GM19397 (cell line): ENCODE data around the gene RNF214.

Experiments
- ATAC-seq: cut with Tn5 transposase; IDR thresholded peaks from one replicate; pipeline ENCODE4 v1.9.1; 2021; ENCODE audit warnings: mild to moderate bottlenecking, moderate library complexity; ENCODE audit not compliant: unreplicated experiment

RNF214 gene

GRCh38 chr11:117212697-117213355 lies 19.6 kb upstream of the RNF214 start:
- ATAC-seq = no peak

DNA sequence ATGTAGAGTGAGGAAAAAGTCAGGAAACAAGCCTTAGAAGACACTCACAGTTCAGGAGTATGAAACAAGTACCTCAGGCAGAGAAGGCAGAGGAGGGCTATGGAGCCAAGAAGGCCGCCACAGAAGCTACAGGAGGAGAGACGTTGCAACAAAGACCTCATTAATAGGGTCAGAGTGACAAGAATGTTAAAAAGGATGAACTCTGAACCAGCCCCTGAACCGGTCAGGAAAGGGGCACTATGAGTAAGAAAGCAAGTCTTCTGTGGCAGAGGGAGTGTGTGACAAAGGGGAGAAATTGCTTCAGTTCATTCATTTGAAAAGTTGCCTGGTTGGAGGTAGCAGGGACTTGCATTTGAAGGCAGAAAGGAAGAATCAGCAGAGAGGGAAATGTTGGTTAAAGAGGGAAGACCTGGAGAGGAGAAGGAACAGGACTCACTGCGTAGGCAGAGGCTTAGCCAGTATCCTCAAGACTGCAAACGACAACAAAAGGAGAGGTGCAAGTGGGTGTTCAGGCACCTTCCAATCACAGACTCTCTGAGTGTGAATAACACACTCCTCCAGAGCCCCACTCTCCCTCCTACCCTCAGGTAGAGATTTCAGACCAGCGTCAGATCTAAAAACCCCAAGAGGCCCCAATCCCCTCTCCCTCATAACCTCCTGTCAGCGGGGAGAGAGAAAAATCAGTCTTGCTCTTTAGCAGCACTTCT lies 17.9 kb upstream of the RNF214 start:
- ATAC-seq = no peak

DNA sequence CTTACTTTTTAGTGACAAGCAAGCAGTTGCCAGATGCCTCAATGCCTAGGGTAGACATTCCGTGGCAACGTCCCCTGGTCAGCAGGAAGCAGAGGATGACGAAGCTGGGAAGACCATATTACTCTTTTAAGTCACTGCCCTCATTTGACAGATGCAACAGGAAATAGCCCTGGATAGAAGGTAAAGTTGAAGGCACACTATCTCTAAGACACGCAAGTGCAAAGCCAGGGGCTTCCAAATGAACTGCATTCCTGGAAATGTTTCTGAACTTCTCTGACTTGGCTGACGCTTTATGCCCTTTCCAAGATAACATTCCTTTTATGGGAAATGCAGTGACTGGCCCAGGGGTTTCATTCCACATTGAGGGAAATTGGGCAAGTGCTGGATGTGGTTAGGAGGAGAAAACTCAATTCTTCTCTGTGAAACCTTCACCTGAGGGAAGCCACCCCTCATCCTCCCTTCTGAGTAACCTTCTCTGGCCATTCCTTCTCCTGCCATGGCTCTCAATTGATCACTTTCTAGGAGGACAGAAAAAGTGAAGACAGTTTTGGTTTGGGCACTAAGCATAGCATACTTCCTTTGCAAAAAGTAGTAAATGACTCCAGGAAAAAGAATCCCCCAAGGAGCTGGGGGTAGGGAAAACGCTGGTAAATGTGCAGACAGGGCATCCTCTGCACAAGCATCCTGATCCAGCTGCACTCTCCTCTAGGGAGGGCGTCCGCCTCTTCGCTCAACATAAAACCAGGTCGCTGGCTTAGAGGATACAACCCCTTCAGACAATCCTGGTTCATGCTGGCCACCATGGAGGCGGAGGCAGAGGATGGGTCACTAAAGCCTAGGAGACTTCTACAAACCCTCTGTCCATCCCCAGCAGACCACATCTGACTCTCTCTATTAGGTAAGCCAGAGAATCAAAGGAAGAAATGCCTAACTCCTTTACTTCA lies 15.1 kb upstream of the RNF214 start:
- ATAC-seq = no peak

DNA sequence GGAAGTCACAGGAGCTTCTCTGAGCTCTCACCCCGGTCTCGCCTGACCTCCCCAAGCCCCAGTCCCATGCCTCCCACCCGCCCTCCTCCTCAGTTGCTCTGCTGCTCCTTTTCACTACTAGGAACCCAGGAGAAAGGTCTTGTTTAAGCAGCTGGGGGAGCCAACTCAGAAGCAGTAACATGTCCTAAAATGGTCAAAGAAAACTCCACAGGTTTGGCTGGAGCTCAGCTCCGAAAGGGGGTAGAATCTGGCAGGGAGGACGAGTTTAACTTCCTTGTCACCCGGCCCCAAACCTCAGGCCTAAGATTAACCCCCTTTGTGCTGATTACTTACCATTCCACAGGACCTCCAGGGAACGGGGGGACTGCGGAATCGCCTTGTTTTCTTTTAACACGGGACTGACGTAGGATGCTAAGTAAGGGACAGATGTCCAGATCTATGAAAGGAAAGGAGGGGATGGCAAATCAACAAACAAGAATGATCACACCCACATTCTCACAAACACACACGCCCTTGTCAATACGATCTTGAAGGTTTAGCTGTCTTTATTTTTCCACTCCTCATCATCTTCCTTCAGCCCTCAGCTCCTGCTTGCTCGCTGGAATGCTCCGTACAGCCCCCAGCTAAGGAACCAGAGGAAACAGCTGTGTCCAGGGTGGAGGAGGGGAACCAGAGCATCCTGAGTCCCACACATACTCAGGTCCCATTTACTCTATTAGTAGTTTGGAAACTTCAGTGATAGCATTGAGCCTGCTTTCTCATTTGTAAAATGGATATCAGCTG lies 14.1 kb upstream of the RNF214 start:
- no peak for ATAC-seq

GRCh38 chr11:117219001-117219400 lies 13.5 kb upstream of the RNF214 start:
- no peak for ATAC-seq

GRCh38 chr11:117219455-117219854 lies 13.0 kb upstream of the RNF214 start:
- ATAC-seq = no peak

- ATAC-seq = no peak
Measured at GRCh38 chr11:117219995-117220394, 12.5 kb upstream of the RNF214 start.

DNA sequence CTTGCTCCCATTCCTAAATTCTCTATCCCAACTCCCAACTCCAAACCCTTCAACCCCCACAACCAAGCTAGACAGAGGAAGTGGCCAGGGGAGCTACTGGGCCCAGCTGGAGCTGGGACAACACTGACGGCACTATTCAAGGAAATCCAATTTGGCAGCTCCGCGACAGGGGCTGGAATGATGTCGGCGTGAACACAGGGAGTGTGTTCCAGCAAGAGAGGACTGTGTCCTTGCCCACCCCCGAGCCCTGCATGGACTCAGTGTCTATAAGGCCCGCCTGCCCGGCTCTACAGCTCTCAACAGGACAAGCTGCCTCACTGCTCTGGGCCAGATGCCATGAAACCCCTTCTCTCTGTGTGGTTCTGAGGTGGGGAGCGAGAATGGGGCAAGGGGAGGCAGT lies 11.9 kb upstream of the RNF214 start:
- ATAC-seq = no peak

GRCh38 chr11:117220999-117221774 lies 11.3 kb upstream of the RNF214 start:
- no peak for ATAC-seq

DNA sequence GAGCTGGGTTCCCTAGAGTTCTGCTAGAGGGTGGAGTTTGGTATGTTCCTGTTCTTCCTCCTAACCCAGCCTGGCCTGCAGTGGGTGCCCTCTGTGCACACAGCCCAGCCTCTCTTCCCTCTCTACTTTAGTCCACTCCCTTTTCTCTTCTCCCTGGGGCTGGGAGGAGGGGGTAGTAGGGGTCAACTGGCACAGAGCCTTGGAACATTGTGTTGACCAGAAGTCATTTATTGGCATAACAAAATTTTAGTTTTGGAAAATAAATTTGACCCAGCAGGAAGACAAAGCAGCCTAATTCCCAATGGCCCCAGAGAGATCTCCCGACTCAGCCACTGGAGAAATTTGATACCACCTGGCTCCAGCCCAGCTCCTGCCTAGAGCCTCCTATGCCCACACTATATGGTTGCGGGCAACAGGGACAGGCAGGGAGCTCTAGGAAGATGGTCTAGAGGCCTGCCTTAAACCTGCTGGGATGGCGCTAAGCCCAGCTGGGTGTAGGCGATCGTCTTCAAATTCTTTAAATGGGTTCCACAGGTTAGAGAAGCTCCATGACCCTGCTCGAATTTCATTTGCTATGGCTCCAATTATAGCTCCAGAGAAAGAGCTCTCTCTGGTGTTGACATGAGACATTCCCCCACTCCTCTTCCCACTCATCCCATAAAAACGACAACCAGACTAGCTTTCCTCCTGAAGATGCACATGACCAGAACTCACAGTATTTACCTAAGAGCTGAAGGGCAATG lies 10.5 kb upstream of the RNF214 start:
- no peak for ATAC-seq

GRCh38 chr11:117222991-117223740 lies 9.3 kb upstream of the RNF214 start:
- no peak for ATAC-seq

GRCh38 chr11:117223741-117224689 lies 8.5 kb upstream of the RNF214 start:
- ATAC-seq = no peak

GRCh38 chr11:117225553-117226170 lies 6.8 kb upstream of the RNF214 start:
- ATAC-seq = no peak

GRCh38 chr11:117226388-117227385 lies 5.8 kb upstream of the RNF214 start:
- no peak for ATAC-seq

GRCh38 chr11:117228091-117228490 lies 4.4 kb upstream of the RNF214 start:
- no peak for ATAC-seq

DNA sequence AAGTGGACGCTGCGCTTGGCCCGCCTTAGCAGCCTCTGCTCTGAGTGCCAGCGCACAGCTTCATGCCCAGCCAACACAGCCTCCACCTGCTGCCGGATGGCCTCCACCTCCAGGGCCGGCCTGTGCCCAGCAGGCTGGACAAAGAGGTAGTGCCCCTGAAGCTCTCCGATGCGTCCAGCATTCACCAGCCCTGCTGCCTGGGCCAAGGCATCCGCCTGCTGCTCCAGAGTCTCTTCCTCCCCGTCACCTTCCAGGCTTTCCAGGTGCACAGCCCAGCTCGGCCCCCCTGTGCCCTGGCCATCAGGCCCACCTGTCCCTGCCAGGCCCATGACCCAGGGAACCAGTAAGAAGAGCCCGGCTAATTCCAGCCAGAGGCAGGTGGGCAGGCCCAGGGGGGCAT lies 3.1 kb upstream of the RNF214 start:
- ATAC-seq = no peak
